Measurements from ENCODE around the gene QRFP.

Gene QRFP

DNA sequence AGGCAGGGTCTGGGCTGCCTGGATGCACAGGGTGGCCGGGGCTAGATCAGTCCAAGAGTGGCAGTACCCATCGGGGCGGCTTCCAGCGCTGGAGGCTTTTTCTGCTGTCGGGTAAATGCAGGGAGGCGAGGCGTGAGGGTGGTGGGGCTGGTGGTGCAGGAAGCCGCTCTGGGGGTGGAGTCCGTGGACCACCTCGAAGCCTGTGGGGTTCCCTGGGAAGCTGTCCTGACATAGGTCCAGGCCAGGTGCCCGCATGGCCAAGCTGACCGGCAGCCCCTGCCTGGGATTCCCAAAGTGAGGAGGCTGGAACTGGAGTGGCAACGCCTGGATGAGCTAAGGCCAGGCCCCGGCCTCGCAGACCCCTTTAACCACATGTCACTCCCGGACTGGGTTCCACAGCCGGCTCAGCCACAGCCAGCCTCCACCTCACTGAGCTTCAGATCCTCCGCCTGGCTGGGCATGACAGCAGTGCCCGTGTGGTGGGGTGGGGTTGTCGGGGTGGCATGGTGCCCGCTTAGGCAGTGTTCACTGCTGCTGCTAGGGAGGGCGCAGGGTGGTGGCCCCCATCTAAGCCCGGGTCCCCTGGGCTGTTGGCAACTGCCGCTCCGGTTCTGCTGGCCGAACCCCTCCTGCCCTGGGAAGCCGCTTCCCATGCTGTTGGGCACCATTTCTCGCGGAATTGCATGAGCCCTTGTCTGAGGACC, 1.4 kb upstream of the QRFP start:
- TF ChIP-seq, protein P1, sequence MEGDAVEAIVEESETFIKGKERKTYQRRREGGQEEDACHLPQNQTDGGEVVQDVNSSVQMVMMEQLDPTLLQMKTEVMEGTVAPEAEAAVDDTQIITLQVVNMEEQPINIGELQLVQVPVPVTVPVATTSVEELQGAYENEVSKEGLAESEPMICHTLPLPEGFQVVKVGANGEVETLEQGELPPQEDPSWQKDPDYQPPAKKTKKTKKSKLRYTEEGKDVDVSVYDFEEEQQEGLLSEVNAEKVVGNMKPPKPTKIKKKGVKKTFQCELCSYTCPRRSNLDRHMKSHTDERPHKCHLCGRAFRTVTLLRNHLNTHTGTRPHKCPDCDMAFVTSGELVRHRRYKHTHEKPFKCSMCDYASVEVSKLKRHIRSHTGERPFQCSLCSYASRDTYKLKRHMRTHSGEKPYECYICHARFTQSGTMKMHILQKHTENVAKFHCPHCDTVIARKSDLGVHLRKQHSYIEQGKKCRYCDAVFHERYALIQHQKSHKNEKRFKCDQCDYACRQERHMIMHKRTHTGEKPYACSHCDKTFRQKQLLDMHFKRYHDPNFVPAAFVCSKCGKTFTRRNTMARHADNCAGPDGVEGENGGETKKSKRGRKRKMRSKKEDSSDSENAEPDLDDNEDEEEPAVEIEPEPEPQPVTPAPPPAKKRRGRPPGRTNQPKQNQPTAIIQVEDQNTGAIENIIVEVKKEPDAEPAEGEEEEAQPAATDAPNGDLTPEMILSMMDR (IDR thresholded peaks at IDR 0.05; ENCODE audit: low read depth, low read length): no peak
- no peak overlapping the region for H3K4me3 ChIP-seq (replicated peaks in 1 of 2; ENCODE audit: low read depth in 2 of 2, low read length in 2 of 2)
- no peak for DNase-seq (ENCODE audit: low read depth in 2 of 2)

DNA sequence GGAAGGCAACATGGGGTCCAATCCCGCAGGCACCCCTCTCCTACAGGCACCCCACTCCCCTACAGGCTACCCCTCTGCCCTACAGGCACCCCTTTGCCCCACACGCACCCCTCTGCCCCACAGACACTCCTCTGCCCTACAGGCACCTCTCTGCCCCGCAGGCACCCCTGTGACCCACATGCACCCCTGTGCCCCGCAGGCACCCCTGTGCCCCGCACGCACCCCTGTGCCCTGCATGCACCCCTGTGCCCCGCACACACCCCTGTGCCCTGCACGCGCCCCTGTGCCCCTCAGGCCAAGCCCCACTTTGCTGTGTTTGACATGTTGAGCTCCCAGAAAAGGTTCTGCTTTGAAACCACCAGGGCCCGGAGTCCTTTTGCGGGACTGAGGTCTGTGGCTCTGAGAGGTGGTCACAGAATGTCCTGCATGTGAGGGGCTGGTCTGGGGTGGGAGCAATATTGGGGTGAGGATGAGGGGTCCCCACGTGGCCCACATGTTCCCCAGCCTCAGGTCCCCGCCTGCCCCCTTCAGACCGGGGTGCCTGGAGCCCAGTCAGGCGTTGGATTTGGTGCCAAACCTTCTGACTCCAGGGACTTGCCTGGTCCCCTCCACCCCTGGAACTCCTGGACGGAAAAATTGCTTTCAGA, 616 bp upstream of the QRFP start:
- H3K4me3 ChIP-seq (replicated peaks in 1 of 2; ENCODE audit: low read depth in 2 of 2, low read length in 2 of 2): no peak overlapping the region
- DNase-seq (ENCODE audit: low read depth in 2 of 2): no peak
- TF ChIP-seq, protein P1 (IDR thresholded peaks at IDR 0.05; ENCODE audit: low read depth, low read length): no peak

GRCh38 chr9:130895481-130896232, 955 bp downstream of the QRFP start:
- TF ChIP-seq, protein P1 (IDR thresholded peaks at IDR 0.05; ENCODE audit: low read depth, low read length): no peak
- DNase-seq (ENCODE audit: low read depth in 2 of 2): peak in 1 of 2 donors; percentile 10
- no peak overlapping the region for H3K4me3 ChIP-seq (replicated peaks in 1 of 2; ENCODE audit: low read depth in 2 of 2, low read length in 2 of 2)

GRCh38 chr9:130895038-130895437, 1.6 kb downstream of the QRFP start:
- DNase-seq (ENCODE audit: low read depth in 2 of 2): no peak
- H3K4me3 ChIP-seq (replicated peaks in 1 of 2; ENCODE audit: low read depth in 2 of 2, low read length in 2 of 2): no peak overlapping the region
- TF ChIP-seq, protein P1 (IDR thresholded peaks at IDR 0.05; ENCODE audit: low read depth, low read length): no peak

GRCh38 chr9:130894546-130894945, 2.1 kb downstream of the QRFP start:
- DNase-seq (ENCODE audit: low read depth in 2 of 2): no peak
- TF ChIP-seq, protein P1 (IDR thresholded peaks at IDR 0.05; ENCODE audit: low read depth, low read length): no peak
- H3K4me3 ChIP-seq (replicated peaks in 1 of 2; ENCODE audit: low read depth in 2 of 2, low read length in 2 of 2): no peak overlapping the region

DNA sequence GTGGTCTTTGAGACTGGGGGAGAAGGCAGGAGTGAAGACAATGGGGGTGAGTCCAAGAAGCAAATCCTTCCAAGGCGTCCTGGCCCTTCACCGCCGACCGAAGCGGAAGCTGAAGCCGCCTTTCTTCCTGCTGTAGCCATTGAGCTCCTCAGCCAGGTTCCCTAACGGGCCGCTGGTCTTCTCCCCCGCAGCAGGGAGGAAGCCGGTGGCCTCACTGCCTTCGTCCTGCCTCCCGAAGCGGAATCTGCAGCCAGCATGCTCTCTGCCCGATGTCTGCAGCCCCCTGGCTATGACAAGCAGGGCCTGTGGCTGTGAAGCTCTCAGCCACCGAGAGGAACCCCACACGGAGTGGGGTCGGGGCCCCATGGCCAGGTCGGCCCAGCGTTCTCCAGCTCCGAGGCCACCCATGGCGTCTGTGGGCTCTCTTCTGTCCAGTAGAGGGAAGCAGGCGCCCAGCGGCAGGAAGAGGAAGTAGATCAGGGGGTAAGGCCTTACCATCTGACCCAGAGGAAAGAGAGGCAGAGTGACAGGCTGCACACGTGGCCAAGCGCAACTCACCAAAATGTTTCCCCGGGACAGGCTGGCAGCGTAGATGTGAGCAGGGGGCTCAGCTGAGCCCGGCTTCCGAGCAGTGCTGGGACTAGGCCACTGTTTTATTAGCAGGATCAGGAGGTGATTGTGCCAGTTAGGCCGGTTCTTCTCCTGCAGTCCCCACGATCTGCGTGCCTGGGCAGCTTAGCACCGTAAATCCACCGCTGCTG, 3.1 kb downstream of the QRFP start:
- TF ChIP-seq, protein P1 (IDR thresholded peaks at IDR 0.05; ENCODE audit: low read depth, low read length): peak; percentile 20
- no peak overlapping the region for H3K4me3 ChIP-seq (replicated peaks in 1 of 2; ENCODE audit: low read depth in 2 of 2, low read length in 2 of 2)
- DNase-seq (ENCODE audit: low read depth in 2 of 2): no peak
